Raji (cell line): ENCODE measurements around the gene LUC7L.

Source experiments
- POLR2A ChIP-seq: IDR thresholded peaks from 2 replicates; pipeline ENCODE4 v1.6.1; 2011; ENCODE audit warnings: low read depth, low read length, control low read depth; ENCODE audit not compliant: insufficient read depth

Gene LUC7L

GRCh38 chr16:200388-200787, 28.9 kb downstream of the LUC7L start:
- no peak for TF ChIP-seq POLR2A

- no peak for TF ChIP-seq POLR2A
Measured at GRCh38 chr16:194516-194915, 34.7 kb downstream of the LUC7L start.

GRCh38 chr16:193441-193840, 35.8 kb downstream of the LUC7L start:
- TF ChIP-seq POLR2A = no peak

GRCh38 chr16:192686-193085, 36.6 kb downstream of the LUC7L start:
- no peak for TF ChIP-seq POLR2A

- no peak for TF ChIP-seq POLR2A
Measured at GRCh38 chr16:191831-192230, 37.4 kb downstream of the LUC7L start.

- TF ChIP-seq POLR2A = no peak
Measured at GRCh38 chr16:189604-190186, 39.6 kb downstream of the LUC7L start.

GRCh38 chr16:188674-189073, 40.6 kb downstream of the LUC7L start:
- no peak for TF ChIP-seq POLR2A

- no peak for TF ChIP-seq POLR2A
Measured at GRCh38 chr16:187330-187729, 41.9 kb downstream of the LUC7L start.

- no peak for TF ChIP-seq POLR2A
Measured at GRCh38 chr16:185691-186090, 43.6 kb downstream of the LUC7L start.

- TF ChIP-seq POLR2A = no peak
Measured at GRCh38 chr16:185213-185612, 44.0 kb downstream of the LUC7L start.

GRCh38 chr16:183005-183404, 46.2 kb downstream of the LUC7L start:
- TF ChIP-seq POLR2A = no peak

- TF ChIP-seq POLR2A = no peak
Measured at GRCh38 chr16:181565-182021, 47.7 kb downstream of the LUC7L start.

- no peak for TF ChIP-seq POLR2A
Measured at GRCh38 chr16:180681-181564, 48.3 kb downstream of the LUC7L start.

- TF ChIP-seq POLR2A = no peak
Measured at GRCh38 chr16:180101-180675, 49.1 kb downstream of the LUC7L start, which contains the start of gene HBQ1. TSS of gene HBQ1 (plus strand) at chr16:180459. CDS start at chr16:180487, 28 bp downstream.

- no peak for TF ChIP-seq POLR2A
Measured at GRCh38 chr16:179211-180092, 49.8 kb downstream of the LUC7L start.
